WTC11 (cell line): ENCODE data around the gene SPACA9. TPM values are rescaled to one million over a fixed set of nuclear protein-coding genes. Genes with fewer than 3 reads are reported as not detected.

ENCODE experiments used
- ATAC-seq: fragments of 200-7000 bp; cut with Tn5 transposase; 2 replicates; pipeline ENCODE4 v1.10.0; 2021; ENCODE audit warnings: mild to moderate bottlenecking, moderate library complexity
- CTCF ChIA-PET: fragments of 300-600 bp; sonication (Branson Sonifier 250); formaldehyde crosslinking; loops from one replicate; lab custom pipeline; 2021; ENCODE audit warnings: antibody characterized with exemption; lab: Charles Lee
- POLR2A ChIA-PET: fragments of 350-600 bp; sonication (Branson Sonifier 250); formaldehyde crosslinking; loops from one replicate; lab custom pipeline; 2021; ENCODE audit warnings: antibody characterized with exemption; lab: Charles Lee
- DNase-seq: peaks from one replicate; pipeline ENCODE4 v3.0.0; 2021; ENCODE audit warnings: low spot score
- H3K27ac Mint-ChIP-seq: 2 replicates; pipeline ENCODE4 v1.8.0; 2021; ENCODE audit warnings: mixed read lengths
- H3K27me3 Mint-ChIP-seq: 2 replicates; pipeline ENCODE4 v1.8.0; 2021; ENCODE audit warnings: low read depth, mild to moderate bottlenecking, moderate library complexity, mixed read lengths
- H3K36me3 Mint-ChIP-seq: 2 replicates; pipeline ENCODE4 v1.8.0; 2021; ENCODE audit warnings: mixed read lengths
- H3K4me1 Mint-ChIP-seq: 2 replicates; pipeline ENCODE4 v1.8.0; 2022; ENCODE audit warnings: mixed read lengths
- H3K4me3 Mint-ChIP-seq: 2 replicates; pipeline ENCODE4 v1.8.0; 2021; ENCODE audit warnings: mild to moderate bottlenecking, moderate library complexity, mixed read lengths
- H3K9me3 Mint-ChIP-seq: 2 replicates; pipeline ENCODE4 v1.8.0; 2021; ENCODE audit warnings: mixed read lengths
- CBFB ChIP-seq: sonication (generic); formaldehyde crosslinking; IDR thresholded peaks from 2 replicates; pipeline ENCODE4 v1.8.1; 2022; ENCODE audit warnings: mild to moderate bottlenecking, low read depth, missing genetic modification reagents
- ELF4 ChIP-seq: sonication (generic); formaldehyde crosslinking; IDR thresholded peaks from 2 replicates; pipeline ENCODE4 v1.8.1; 2022; ENCODE audit warnings: low read depth, mild to moderate bottlenecking, moderate library complexity, missing genetic modification reagents
- ETV6 ChIP-seq: sonication (generic); formaldehyde crosslinking; IDR thresholded peaks from 2 replicates; pipeline ENCODE4 v1.8.1; 2022; ENCODE audit warnings: mild to moderate bottlenecking, missing genetic modification reagents
- FOXK1 ChIP-seq: sonication (generic); formaldehyde crosslinking; IDR thresholded peaks from 2 replicates; pipeline ENCODE4 v1.8.0; 2022; ENCODE audit warnings: mild to moderate bottlenecking, moderate library complexity, missing genetic modification reagents
- JUN ChIP-seq: sonication (generic); formaldehyde crosslinking; IDR thresholded peaks from 2 replicates; pipeline ENCODE4 v1.8.0; 2023; ENCODE audit warnings: mild to moderate bottlenecking, missing genetic modification reagents
- MXD4 ChIP-seq: fragments of 250-450 bp; sonication (Bioruptor Pico); IDR thresholded peaks from 2 replicates; pipeline ENCODE4 v1.8.0; 2021; ENCODE audit warnings: mild to moderate bottlenecking, moderate library complexity, borderline replicate concordance
- NFYB ChIP-seq: sonication (generic); formaldehyde crosslinking; conservative IDR thresholded peaks from 2 replicates; pipeline ENCODE4 v1.8.0; 2022; ENCODE audit warnings: low read depth, missing genetic modification reagents
- PRRX2 ChIP-seq: fragments of 250-450 bp; sonication (Bioruptor Pico); IDR thresholded peaks from 2 replicates; pipeline ENCODE4 v1.8.0; 2021; ENCODE audit warnings: mild to moderate bottlenecking
- SMAD3 ChIP-seq: sonication (generic); formaldehyde crosslinking; IDR thresholded peaks from 2 replicates; pipeline ENCODE4 v1.8.0; 2022; ENCODE audit warnings: missing genetic modification reagents, mild to moderate bottlenecking, borderline replicate concordance
- SMAD4 ChIP-seq: sonication (generic); formaldehyde crosslinking; IDR thresholded peaks from 2 replicates; pipeline ENCODE4 v1.8.0; 2022; ENCODE audit warnings: mild to moderate bottlenecking, missing genetic modification reagents
- TEAD1 ChIP-seq: sonication (generic); formaldehyde crosslinking; IDR thresholded peaks from 2 replicates; pipeline ENCODE4 v1.8.0; 2022; ENCODE audit warnings: mild to moderate bottlenecking, missing genetic modification reagents
- ZNF263 ChIP-seq: sonication (generic); formaldehyde crosslinking; IDR thresholded peaks from 2 replicates; pipeline ENCODE4 v1.8.1; 2022; ENCODE audit warnings: low read depth, mild to moderate bottlenecking, moderate library complexity, missing genetic modification reagents
- ZNF396 ChIP-seq: fragments of 250-450 bp; sonication (Bioruptor Pico); IDR thresholded peaks from 2 replicates; pipeline ENCODE4 v1.8.0; 2021; ENCODE audit warnings: mild to moderate bottlenecking, moderate library complexity, borderline replicate concordance
- ZNF423 ChIP-seq: fragments of 250-450 bp; sonication (Bioruptor Pico); IDR thresholded peaks from 2 replicates; pipeline ENCODE4 v2.1.2; 2022; ENCODE audit warnings: mild to moderate bottlenecking, moderate library complexity
- total RNA-seq: library from RNA; stranded (reverse); gene quantifications from 3 replicates; pipeline ENCODE4 v1.2.3, GENCODE V29; 2021
- TF ChIP-seq, protein P1 (sequence below): sonication (generic); formaldehyde crosslinking; IDR thresholded peaks from 2 replicates; pipeline ENCODE4 v1.8.1; 2023; ENCODE audit warnings: mild to moderate bottlenecking, missing genetic modification reagents
- TF ChIP-seq, protein P2 (sequence below): sonication (generic); formaldehyde crosslinking; IDR thresholded peaks from 2 replicates; pipeline ENCODE4 v1.8.1; 2022; ENCODE audit warnings: low read depth, mild to moderate bottlenecking, moderate library complexity, missing genetic modification reagents, borderline replicate concordance
- TF ChIP-seq, protein P3 (sequence below): fragments of 250-450 bp; sonication (Bioruptor Pico); IDR thresholded peaks from 2 replicates; pipeline ENCODE4 v1.9.0; 2021; ENCODE audit warnings: mild to moderate bottlenecking
- TF ChIP-seq, protein P4 (sequence below): fragments of 250-450 bp; sonication (Bioruptor Pico); IDR thresholded peaks from 2 replicates; pipeline ENCODE4 v1.9.0; 2021; ENCODE audit warnings: mild to moderate bottlenecking, borderline replicate concordance
- TF ChIP-seq, protein P5 (sequence below): sonication (generic); formaldehyde crosslinking; IDR thresholded peaks from 2 replicates; pipeline ENCODE4 v1.8.0; 2023; ENCODE audit warnings: missing genetic modification reagents, mild to moderate bottlenecking, borderline replicate concordance
- TF ChIP-seq, protein P6 (sequence below): fragments of 250-450 bp; sonication (Bioruptor Pico); IDR thresholded peaks from 2 replicates; pipeline ENCODE4 v1.9.0; 2021; ENCODE audit warnings: moderate library complexity, mild to moderate bottlenecking, inconsistent platforms, borderline replicate concordance

Gene SPACA9
- total RNA-seq, 1 experiment from 2014 or later, result 0.48 TPM

DNA sequence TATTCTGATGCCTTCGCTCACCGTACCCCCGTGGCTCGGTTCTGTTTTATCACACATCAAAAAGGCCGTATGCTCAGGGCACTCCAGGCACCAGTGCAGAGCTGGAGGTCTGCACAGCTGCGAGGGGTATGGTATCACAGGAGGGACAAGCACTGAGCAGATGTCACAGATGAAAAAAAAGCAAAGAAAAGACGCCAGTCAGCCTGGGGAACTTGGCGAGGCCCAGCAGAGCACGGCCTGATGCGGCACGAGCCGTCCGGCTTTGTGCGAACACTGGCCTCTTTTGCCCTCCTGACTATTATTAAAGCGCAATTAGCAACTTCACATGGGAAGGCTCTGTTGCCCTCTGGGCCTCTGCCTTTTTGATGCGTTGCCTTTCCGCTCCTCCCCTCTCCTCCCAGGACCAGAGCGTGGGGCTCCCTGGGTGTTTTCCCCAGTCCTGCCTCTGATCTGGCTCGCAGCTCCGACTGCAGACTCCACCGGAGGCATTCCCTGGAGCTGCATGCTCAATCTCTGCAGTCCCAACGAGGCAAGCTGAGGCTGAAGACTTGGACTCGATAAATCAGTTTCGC is 45.1 kb upstream of the SPACA9 start (continued):
- TF ChIP-seq, protein P1, sequence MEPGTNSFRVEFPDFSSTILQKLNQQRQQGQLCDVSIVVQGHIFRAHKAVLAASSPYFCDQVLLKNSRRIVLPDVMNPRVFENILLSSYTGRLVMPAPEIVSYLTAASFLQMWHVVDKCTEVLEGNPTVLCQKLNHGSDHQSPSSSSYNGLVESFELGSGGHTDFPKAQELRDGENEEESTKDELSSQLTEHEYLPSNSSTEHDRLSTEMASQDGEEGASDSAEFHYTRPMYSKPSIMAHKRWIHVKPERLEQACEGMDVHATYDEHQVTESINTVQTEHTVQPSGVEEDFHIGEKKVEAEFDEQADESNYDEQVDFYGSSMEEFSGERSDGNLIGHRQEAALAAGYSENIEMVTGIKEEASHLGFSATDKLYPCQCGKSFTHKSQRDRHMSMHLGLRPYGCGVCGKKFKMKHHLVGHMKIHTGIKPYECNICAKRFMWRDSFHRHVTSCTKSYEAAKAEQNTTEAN (CRISPR knock-in tag), result no peak
- TF ChIP-seq, protein P2, sequence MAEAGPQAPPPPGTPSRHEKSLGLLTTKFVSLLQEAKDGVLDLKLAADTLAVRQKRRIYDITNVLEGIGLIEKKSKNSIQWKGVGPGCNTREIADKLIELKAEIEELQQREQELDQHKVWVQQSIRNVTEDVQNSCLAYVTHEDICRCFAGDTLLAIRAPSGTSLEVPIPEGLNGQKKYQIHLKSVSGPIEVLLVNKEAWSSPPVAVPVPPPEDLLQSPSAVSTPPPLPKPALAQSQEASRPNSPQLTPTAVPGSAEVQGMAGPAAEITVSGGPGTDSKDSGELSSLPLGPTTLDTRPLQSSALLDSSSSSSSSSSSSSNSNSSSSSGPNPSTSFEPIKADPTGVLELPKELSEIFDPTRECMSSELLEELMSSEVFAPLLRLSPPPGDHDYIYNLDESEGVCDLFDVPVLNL (CRISPR knock-in tag), result no peak
- TF ChIP-seq, all 79 proteins: peak for 0

DNA sequence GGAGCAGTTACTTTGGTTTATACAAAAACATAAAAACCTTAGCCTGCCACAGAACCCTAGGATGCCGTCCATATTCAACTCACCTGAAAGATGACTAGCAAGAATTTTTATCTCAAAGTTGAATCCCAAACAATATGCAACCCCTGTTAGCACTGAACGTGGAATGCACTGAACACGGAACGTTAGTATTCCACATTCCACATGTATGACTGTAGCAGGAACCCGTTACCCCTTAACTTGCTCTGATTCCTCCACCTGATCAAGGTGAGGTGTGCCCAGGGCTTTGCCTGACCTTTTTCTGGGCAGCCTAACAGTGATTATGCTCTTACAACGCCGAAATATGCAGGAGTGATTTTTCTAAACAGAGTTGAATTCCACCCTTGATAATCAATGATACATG is 44.4 kb upstream of the SPACA9 start:
- peaks cover 4% of the 10 kb centered on the region; the same call in 1 of the 2 replicates for H3K9me3 Mint-ChIP-seq
- DNase-seq, result no peak
- POLR2A ChIA-PET, result no interaction called here
- no peak overlapping the region for H3K4me3 Mint-ChIP-seq
- H3K27ac Mint-ChIP-seq, result no peak overlapping the region
- TF ChIP-seq FOXK1, result no peak
- no peak for TF ChIP-seq SMAD4 (CRISPR knock-in tag)
- TF ChIP-seq TEAD1 (CRISPR knock-in tag), result no peak
- TF ChIP-seq, protein P3, sequence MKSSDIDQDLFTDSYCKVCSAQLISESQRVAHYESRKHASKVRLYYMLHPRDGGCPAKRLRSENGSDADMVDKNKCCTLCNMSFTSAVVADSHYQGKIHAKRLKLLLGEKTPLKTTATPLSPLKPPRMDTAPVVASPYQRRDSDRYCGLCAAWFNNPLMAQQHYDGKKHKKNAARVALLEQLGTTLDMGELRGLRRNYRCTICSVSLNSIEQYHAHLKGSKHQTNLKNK (CRISPR knock-in tag), result no peak
- TF ChIP-seq, protein P4, sequence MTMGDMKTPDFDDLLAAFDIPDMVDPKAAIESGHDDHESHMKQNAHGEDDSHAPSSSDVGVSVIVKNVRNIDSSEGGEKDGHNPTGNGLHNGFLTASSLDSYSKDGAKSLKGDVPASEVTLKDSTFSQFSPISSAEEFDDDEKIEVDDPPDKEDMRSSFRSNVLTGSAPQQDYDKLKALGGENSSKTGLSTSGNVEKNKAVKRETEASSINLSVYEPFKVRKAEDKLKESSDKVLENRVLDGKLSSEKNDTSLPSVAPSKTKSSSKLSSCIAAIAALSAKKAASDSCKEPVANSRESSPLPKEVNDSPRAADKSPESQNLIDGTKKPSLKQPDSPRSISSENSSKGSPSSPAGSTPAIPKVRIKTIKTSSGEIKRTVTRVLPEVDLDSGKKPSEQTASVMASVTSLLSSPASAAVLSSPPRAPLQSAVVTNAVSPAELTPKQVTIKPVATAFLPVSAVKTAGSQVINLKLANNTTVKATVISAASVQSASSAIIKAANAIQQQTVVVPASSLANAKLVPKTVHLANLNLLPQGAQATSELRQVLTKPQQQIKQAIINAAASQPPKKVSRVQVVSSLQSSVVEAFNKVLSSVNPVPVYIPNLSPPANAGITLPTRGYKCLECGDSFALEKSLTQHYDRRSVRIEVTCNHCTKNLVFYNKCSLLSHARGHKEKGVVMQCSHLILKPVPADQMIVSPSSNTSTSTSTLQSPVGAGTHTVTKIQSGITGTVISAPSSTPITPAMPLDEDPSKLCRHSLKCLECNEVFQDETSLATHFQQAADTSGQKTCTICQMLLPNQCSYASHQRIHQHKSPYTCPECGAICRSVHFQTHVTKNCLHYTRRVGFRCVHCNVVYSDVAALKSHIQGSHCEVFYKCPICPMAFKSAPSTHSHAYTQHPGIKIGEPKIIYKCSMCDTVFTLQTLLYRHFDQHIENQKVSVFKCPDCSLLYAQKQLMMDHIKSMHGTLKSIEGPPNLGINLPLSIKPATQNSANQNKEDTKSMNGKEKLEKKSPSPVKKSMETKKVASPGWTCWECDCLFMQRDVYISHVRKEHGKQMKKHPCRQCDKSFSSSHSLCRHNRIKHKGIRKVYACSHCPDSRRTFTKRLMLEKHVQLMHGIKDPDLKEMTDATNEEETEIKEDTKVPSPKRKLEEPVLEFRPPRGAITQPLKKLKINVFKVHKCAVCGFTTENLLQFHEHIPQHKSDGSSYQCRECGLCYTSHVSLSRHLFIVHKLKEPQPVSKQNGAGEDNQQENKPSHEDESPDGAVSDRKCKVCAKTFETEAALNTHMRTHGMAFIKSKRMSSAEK, result no peak
- no peak for TF ChIP-seq ZNF396 (CRISPR knock-in tag)
- no peak for TF ChIP-seq NFYB (CRISPR knock-in tag)
- TF ChIP-seq ZNF423 (CRISPR knock-in tag), result no peak
- TF ChIP-seq, protein P5, sequence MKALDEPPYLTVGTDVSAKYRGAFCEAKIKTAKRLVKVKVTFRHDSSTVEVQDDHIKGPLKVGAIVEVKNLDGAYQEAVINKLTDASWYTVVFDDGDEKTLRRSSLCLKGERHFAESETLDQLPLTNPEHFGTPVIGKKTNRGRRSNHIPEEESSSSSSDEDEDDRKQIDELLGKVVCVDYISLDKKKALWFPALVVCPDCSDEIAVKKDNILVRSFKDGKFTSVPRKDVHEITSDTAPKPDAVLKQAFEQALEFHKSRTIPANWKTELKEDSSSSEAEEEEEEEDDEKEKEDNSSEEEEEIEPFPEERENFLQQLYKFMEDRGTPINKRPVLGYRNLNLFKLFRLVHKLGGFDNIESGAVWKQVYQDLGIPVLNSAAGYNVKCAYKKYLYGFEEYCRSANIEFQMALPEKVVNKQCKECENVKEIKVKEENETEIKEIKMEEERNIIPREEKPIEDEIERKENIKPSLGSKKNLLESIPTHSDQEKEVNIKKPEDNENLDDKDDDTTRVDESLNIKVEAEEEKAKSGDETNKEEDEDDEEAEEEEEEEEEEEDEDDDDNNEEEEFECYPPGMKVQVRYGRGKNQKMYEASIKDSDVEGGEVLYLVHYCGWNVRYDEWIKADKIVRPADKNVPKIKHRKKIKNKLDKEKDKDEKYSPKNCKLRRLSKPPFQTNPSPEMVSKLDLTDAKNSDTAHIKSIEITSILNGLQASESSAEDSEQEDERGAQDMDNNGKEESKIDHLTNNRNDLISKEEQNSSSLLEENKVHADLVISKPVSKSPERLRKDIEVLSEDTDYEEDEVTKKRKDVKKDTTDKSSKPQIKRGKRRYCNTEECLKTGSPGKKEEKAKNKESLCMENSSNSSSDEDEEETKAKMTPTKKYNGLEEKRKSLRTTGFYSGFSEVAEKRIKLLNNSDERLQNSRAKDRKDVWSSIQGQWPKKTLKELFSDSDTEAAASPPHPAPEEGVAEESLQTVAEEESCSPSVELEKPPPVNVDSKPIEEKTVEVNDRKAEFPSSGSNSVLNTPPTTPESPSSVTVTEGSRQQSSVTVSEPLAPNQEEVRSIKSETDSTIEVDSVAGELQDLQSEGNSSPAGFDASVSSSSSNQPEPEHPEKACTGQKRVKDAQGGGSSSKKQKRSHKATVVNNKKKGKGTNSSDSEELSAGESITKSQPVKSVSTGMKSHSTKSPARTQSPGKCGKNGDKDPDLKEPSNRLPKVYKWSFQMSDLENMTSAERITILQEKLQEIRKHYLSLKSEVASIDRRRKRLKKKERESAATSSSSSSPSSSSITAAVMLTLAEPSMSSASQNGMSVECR (CRISPR knock-in tag), result no peak
- TF ChIP-seq, protein P6, sequence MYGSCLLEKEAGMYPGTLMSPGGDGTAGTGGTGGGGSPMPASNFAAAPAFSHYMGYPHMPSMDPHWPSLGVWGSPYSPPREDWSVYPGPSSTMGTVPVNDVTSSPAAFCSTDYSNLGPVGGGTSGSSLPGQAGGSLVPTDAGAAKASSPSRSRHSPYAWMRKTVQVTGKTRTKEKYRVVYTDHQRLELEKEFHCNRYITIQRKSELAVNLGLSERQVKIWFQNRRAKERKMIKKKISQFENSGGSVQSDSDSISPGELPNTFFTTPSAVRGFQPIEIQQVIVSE, result no peak
- TF ChIP-seq ZNF263 (CRISPR knock-in tag), result no peak
- no peak for TF ChIP-seq PRRX2 (CRISPR knock-in tag)
- no peak for TF ChIP-seq ELF4 (CRISPR knock-in tag)
- TF ChIP-seq JUN (CRISPR knock-in tag), result no peak
- no peak for TF ChIP-seq SMAD3
- no peak for TF ChIP-seq CBFB (CRISPR knock-in tag)
- no peak for TF ChIP-seq MXD4 (CRISPR knock-in tag)
- TF ChIP-seq ETV6 (CRISPR knock-in tag), result no peak
- TF ChIP-seq, all 79 proteins: peak for 0
- no peaks in the 10 kb centered on the region for H3K27me3 Mint-ChIP-seq
- no peak for ATAC-seq
- CTCF ChIA-PET, result no interaction called here
- H3K4me1 Mint-ChIP-seq, result no peaks in the 10 kb centered on the region
- no peaks in the 10 kb centered on the region for H3K36me3 Mint-ChIP-seq
